ENCODE results near the gene SMAD5. TPM values are rescaled to one million over a fixed set of nuclear protein-coding genes. Genes with fewer than 3 reads are reported as not detected.

Gene SMAD5
- total and polyA plus RNA-seq, 2 of the 4 experiments (the other 2 are of a cell fraction): 37.4 to 101 TPM

DNA sequence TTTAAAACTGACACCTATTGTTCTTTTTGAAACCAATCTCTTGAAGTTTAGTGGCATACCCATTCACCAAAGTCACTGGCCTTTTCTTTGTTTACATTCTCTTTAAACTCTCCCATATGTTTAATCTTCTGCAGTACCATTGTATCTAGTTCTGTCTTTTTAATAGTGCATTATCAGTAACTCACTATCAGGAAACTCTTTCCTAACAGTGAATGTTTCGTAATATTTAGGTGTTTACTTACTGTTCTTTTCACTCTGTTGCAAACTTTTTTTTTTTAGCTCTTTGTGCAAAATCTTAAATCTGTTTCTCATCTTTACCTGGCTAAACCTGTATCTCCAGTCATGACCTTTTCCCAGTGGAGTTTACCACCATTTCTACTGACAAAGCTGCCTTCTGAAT is 17.2 kb downstream of the SMAD5 start:
- TF ChIP-seq RAD21 (IDR thresholded peaks at IDR 0.05; ENCODE audit: low read length) (no peak), ELK1 (IDR thresholded peaks at IDR 0.05; ENCODE audit: borderline replicate concordance, low read depth, low read length) (no peak), CEBPB (IDR thresholded peaks at IDR 0.05; ENCODE audit: low read depth, low read length) (peak; percentile 77), POLR2A (IDR thresholded peaks at IDR 0.05; ENCODE audit: low read depth, low read length) (no peak), MAZ (IDR thresholded peaks at IDR 0.05; ENCODE audit: borderline replicate concordance, low read depth, low read length) (no peak), FOS (IDR thresholded peaks at IDR 0.05; ENCODE audit: low read depth, low read length) (no peak), MAFK (IDR thresholded peaks at IDR 0.05; ENCODE audit: low read depth, low read length) (no peak)
- intact Hi-C loops (cut with micrococcal nuclease) (no loop called here), in situ Hi-C loops (cut with MboI; ENCODE audit: low sequenced_read_pairs) (no loop called here), dilution Hi-C loops (cut with HindIII; ENCODE audit: low sequenced_read_pairs, unreplicated experiment) (no loop called here)
- ATAC-seq (ENCODE audit: low read depth) (no peak), DNase-seq (no peak)
- Histone ChIP-seq H3K79me1 (ENCODE audit: low read depth in 1 of 2, low read length in 2 of 2) (peaks cover 13 to 53% of the 10 kb centered on the region in 2 experiments), H2AFZ (replicated peaks; ENCODE audit: low read length, poor library complexity) (no peak overlapping the region), H3K14ac (replicated peaks; ENCODE audit: low read depth, low read length) (no peak overlapping the region), H4K91ac (ENCODE audit: insufficient read depth, low read depth, low read length) (no peak overlapping the region), H2BK15ac (ENCODE audit: low read depth, low read length) (no peak overlapping the region), H3K23ac (ENCODE audit: low read depth, low read length) (no peak overlapping the region), H3K9me1 (ENCODE audit: insufficient read depth, low read length) (no peaks in the 10 kb centered on the region; the same call in 1 of the 2 replicates), H4K20me1 (ENCODE audit: insufficient read depth, low read length) (peaks cover 37% of the 10 kb centered on the region), H2AK9ac (replicated peaks; ENCODE audit: low read depth, low read length, poor library complexity) (no peak overlapping the region), H4K5ac (ENCODE audit: low read depth, low read length) (no peak overlapping the region), H3K4me3 (ENCODE audit: insufficient read depth, low read depth, low read length) (no peak overlapping the region), H3K9me3 (ENCODE audit: control insufficient read depth, insufficient read depth, low read length) (no peaks in the 10 kb centered on the region), H4K8ac (ENCODE audit: low read depth in 2 of 2, low read length in 2 of 2) (no peak overlapping the region), H3K4me1 (ENCODE audit: control insufficient read depth, insufficient read depth, low read length) (no peaks in the 10 kb centered on the region; the same call in 1 of the 2 replicates), H2BK120ac (ENCODE audit: low read depth, low read length) (no peak overlapping the region), H3K9ac (ENCODE audit: low read depth, low read length) (no peak overlapping the region), H3K27ac (ENCODE audit: insufficient read depth, low read length) (no peak overlapping the region), H3K56ac (ENCODE audit: extremely low read depth, insufficient read depth, low read length) (no peak overlapping the region), H2AK5ac (ENCODE audit: low read depth, low read length) (no peak overlapping the region), H3K36me3 (ENCODE audit: control insufficient read depth, insufficient read depth, low read length) (peaks cover 13% of the 10 kb centered on the region), H3K4ac (ENCODE audit: low read depth, low read length) (no peak overlapping the region), H2BK20ac (ENCODE audit: low read depth, low read length) (no peak overlapping the region), H3K18ac (ENCODE audit: low read depth, low read length) (no peak overlapping the region), H2BK5ac (ENCODE audit: low read depth, low read length, poor library complexity, severe bottlenecking) (no peak overlapping the region), H3K4me2 (ENCODE audit: low read depth, low read length) (peak overlapping the region; percentile 35; the same call in 1 of the 2 replicates), H3K27me3 (ENCODE audit: control insufficient read depth, insufficient read depth, low read length) (no peaks in the 10 kb centered on the region)
- ChIA-PET POLR2A (ENCODE audit: unreplicated experiment) (no interaction called here), CTCF (interaction anchor here (0.7 to 1.5 kb wide), 2 partner anchors 11 to 13 kb away, joined by 3 read pairs; no protein-coding TSS in a partner anchor)
- BruUV-seq (replicated peaks): no TSS peak
- WGBS, 2 experiments (ENCODE audit: extremely low coverage in 2 of 2, insufficient read length in 1 of 2): no CpG with 5 or more reads among the region's 1 CpG
